ENCODE measurements around the gene SPESP1. TPM values are rescaled to one million over a fixed set of nuclear protein-coding genes. Genes with fewer than 3 reads are reported as not detected.

Gene SPESP1
- total and polyA plus RNA-seq, 9 of the 15 experiments (the other 6 are each of a cell fraction or from before 2014, with no cell fraction given) = not detected

DNA sequence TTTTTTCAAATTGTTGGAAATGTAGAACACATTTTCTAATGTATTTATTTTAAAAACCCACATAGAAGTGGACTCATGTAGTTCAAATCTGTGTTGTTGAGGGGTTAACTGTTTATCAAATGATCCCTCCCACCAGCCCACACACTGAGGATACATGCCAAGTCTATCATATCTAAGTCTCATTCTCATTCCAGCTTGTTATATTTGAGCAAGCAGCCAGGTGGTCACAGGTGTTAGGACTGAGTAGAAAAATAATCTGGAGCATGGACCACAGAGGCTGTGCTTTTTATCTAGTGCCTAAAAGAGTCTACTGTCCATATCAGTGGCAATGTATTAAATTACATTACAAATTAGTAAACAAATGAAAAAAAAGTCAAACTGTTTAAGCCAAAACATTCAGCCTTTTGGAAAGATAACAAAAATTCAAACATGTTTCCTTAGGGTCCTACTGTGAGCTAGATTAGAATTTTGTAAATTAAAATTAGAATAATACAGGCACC, 20.7 kb upstream of the SPESP1 start:
- TF ChIP-seq ZC3H4 (CRISPR knock-in tag; IDR thresholded peaks at IDR 0.05; ENCODE audit: borderline replicate concordance) = no peak
- no peak for TF ChIP-seq ZNF766 (CRISPR knock-in tag; conservative IDR thresholded peaks at IDR 0.05)
- BruUV-seq (replicated peaks) = no TSS peak
- H3K79me2 ChIP-seq (ENCODE audit: control insufficient read depth, insufficient read depth, low read length) = no peaks in the 10 kb centered on the region
- in situ Hi-C loops (cut with MboI) = no loop called here
- no peak overlapping the region for H2AFZ ChIP-seq (ENCODE audit: low read depth, low read length)
- ChIA-PET POLR2A (interaction anchor here (0.5 kb wide), 1 partner anchor 122 kb away, joined by 4 read pairs; no protein-coding TSS in a partner anchor), CTCF (ENCODE audit: low intra/inter-chr PET ratio) (no interaction called here)
- no peaks in the 10 kb centered on the region for H3K9me3 ChIP-seq (replicated peaks; ENCODE audit: control insufficient read depth, insufficient read depth, low read depth, low read length)
- no peak overlapping the region for H3K9ac ChIP-seq (ENCODE audit: insufficient read depth in 1 of 2, low read depth in 2 of 2, low read length in 2 of 2)
- intact Hi-C loops (cut with micrococcal nuclease) = no loop called here
- FAIRE-seq (no peak), ATAC-seq (no peak), DNase-seq (ENCODE audit: extremely low read depth in 1 of 4, low spot score in 3 of 4) (no peak)
- H3K9me1 ChIP-seq (ENCODE audit: control insufficient read depth, insufficient read depth, low read length) = no peaks in the 10 kb centered on the region
- H3K27me3 ChIP-seq (ENCODE audit: control insufficient read depth in 2 of 2, insufficient read depth in 2 of 2, low read length in 2 of 2) = peaks cover 0 to 5% of the 10 kb centered on the region in 2 experiments; a peak in 4 of 5 replicates
- no peak overlapping the region for H3K4me3 ChIP-seq
- no peak overlapping the region for H3K27ac ChIP-seq (ENCODE audit: extremely low read depth, low read depth, low read length)
- H3K4me1 ChIP-seq (replicated peaks in 1 of 2; ENCODE audit: control insufficient read depth in 2 of 2, insufficient read depth in 2 of 2, low read length in 2 of 2) = no peaks in the 10 kb centered on the region
- H3K36me3 ChIP-seq (ENCODE audit: control insufficient read depth, insufficient read depth, low read length) = no peaks in the 10 kb centered on the region
- no peaks in the 10 kb centered on the region for H4K20me1 ChIP-seq (replicated peaks; ENCODE audit: control insufficient read depth, insufficient read depth, low read length)
- no peak overlapping the region for H3K4me2 ChIP-seq (ENCODE audit: insufficient read depth, low read length)

DNA sequence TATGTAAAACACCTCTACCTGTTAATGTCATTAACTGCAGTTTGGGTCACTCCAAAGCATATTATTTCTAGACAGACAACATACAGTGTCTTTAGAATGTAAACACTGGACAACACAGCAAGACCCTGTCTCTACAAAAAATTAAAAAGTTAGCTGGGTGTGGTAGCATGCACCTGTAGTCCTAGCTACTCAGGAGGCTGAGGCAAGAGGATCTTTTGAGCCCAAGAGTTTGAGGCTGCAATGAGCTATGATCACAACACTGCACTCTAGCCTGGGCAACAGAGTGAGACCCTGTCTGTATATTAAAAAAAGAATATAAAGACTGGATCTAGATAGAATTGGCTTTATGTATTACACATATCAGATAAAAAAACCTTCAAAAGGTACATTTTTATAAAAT, 20.0 kb upstream of the SPESP1 start:
- CTCF ChIA-PET (ENCODE audit: low intra/inter-chr PET ratio) = no interaction called here
- TF ChIP-seq ZC3H11A (IDR thresholded peaks at IDR 0.05; ENCODE audit: low read depth, low read length) (no peak), CHCHD3 (CRISPR knock-in tag; IDR thresholded peaks at IDR 0.05) (no peak), DACH1 (IDR thresholded peaks at IDR 0.05; ENCODE audit: partially characterized antibody) (no peak), TEAD1 (CRISPR knock-in tag; IDR thresholded peaks at IDR 0.05) (no peak), NCOA2 (IDR thresholded peaks at IDR 0.05; ENCODE audit: partially characterized antibody in 2 of 2) (no peak), NFYB (IDR thresholded peaks at IDR 0.05; ENCODE audit: extremely low read depth, insufficient read length) (no peak)
- TF ChIP-seq, protein P1, sequence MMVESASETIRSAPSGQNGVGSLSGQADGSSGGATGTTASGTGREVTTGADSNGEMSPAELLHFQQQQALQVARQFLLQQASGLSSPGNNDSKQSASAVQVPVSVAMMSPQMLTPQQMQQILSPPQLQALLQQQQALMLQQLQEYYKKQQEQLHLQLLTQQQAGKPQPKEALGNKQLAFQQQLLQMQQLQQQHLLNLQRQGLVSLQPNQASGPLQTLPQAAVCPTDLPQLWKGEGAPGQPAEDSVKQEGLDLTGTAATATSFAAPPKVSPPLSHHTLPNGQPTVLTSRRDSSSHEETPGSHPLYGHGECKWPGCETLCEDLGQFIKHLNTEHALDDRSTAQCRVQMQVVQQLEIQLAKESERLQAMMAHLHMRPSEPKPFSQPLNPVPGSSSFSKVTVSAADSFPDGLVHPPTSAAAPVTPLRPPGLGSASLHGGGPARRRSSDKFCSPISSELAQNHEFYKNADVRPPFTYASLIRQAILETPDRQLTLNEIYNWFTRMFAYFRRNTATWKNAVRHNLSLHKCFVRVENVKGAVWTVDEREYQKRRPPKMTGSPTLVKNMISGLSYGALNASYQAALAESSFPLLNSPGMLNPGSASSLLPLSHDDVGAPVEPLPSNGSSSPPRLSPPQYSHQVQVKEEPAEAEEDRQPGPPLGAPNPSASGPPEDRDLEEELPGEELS (CRISPR knock-in tag; IDR thresholded peaks at IDR 0.05; ENCODE audit: borderline replicate concordance) = no peak
- TF ChIP-seq, protein P2, sequence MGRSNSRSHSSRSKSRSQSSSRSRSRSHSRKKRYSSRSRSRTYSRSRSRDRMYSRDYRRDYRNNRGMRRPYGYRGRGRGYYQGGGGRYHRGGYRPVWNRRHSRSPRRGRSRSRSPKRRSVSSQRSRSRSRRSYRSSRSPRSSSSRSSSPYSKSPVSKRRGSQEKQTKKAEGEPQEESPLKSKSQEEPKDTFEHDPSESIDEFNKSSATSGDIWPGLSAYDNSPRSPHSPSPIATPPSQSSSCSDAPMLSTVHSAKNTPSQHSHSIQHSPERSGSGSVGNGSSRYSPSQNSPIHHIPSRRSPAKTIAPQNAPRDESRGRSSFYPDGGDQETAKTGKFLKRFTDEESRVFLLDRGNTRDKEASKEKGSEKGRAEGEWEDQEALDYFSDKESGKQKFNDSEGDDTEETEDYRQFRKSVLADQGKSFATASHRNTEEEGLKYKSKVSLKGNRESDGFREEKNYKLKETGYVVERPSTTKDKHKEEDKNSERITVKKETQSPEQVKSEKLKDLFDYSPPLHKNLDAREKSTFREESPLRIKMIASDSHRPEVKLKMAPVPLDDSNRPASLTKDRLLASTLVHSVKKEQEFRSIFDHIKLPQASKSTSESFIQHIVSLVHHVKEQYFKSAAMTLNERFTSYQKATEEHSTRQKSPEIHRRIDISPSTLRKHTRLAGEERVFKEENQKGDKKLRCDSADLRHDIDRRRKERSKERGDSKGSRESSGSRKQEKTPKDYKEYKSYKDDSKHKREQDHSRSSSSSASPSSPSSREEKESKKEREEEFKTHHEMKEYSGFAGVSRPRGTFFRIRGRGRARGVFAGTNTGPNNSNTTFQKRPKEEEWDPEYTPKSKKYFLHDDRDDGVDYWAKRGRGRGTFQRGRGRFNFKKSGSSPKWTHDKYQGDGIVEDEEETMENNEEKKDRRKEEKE (IDR thresholded peaks at IDR 0.05; ENCODE audit: borderline replicate concordance in 1 of 2, control insufficient read depth in 1 of 2, low read depth in 2 of 2, low read length in 1 of 2) = no peak

More for the DNA sequence above, 20.0 kb upstream of the SPESP1 start:
- in situ Hi-C loops (cut with MboI) (no loop called here), intact Hi-C loops (cut with micrococcal nuclease) (no loop called here)
- H3K9ac ChIP-seq (ENCODE audit: insufficient read depth in 1 of 2, low read depth in 2 of 2, low read length in 2 of 2) = no peak overlapping the region
- no peak overlapping the region for H3K4me3 ChIP-seq
- no peak overlapping the region for H3K27ac ChIP-seq (ENCODE audit: extremely low read depth, low read depth, low read length)
- peaks cover 0 to 5% of the 10 kb centered on the region in 2 experiments; a peak in 3 of 5 replicates for H3K27me3 ChIP-seq (ENCODE audit: control insufficient read depth in 2 of 2, insufficient read depth in 2 of 2, low read length in 2 of 2)
- FAIRE-seq (no peak), DNase-seq (ENCODE audit: extremely low read depth in 1 of 4, low spot score in 3 of 4) (no peak), ATAC-seq (no peak)
- H3K4me1 ChIP-seq (replicated peaks in 1 of 2; ENCODE audit: control insufficient read depth in 2 of 2, insufficient read depth in 2 of 2, low read length in 2 of 2) = no peaks in the 10 kb centered on the region
- H3K4me2 ChIP-seq (ENCODE audit: insufficient read depth, low read length) = no peak overlapping the region
- H2AFZ ChIP-seq (ENCODE audit: low read depth, low read length) = no peak overlapping the region
- POLR2A ChIA-PET = interaction anchor here (0.5 kb wide), 1 partner anchor 525 kb away, joined by 3 read pairs; no protein-coding TSS in a partner anchor
- no peaks in the 10 kb centered on the region for H3K9me3 ChIP-seq (replicated peaks; ENCODE audit: control insufficient read depth, insufficient read depth, low read depth, low read length)
- no peaks in the 10 kb centered on the region for H4K20me1 ChIP-seq (replicated peaks; ENCODE audit: control insufficient read depth, insufficient read depth, low read length)
- H3K36me3 ChIP-seq (ENCODE audit: control insufficient read depth, insufficient read depth, low read length) = no peaks in the 10 kb centered on the region
- no TSS peak for BruUV-seq (replicated peaks)
- no peaks in the 10 kb centered on the region for H3K79me2 ChIP-seq (ENCODE audit: control insufficient read depth, insufficient read depth, low read length)
- no peaks in the 10 kb centered on the region for H3K9me1 ChIP-seq (ENCODE audit: control insufficient read depth, insufficient read depth, low read length)

All from K562 (cell line).